Astrocyte of the cerebellum (primary cell): Measurements from ENCODE around the gene MDM2.

ENCODE experiments used
- DNase-seq: peaks from one replicate; pipeline ENCODE4 v3.0.0-alpha.2; 2011; ENCODE audit warnings: low read depth
- H3K4me3 ChIP-seq: 2 replicates; pipeline ENCODE4 v1.5.1; 2011; ENCODE audit warnings: mild to moderate bottlenecking, low read depth, low read length, moderate library complexity
- in situ Hi-C: cut with HindIII; loops from 2 replicates; pipeline ENCODE4 v1.10.0; 2017; ENCODE audit warnings: low sequenced_read_pairs
- TF ChIP-seq, protein P1 (sequence below): IDR thresholded peaks from 2 replicates; pipeline ENCODE4 v1.5.1; 2012; ENCODE audit warnings: low read length, low read depth, moderate library complexity, mild to moderate bottlenecking; ENCODE audit errors: missing control alignments

The MDM2 gene

GRCh38 chr12:68865399-68866164 is 57.6 kb downstream of the MDM2 start:
- TF ChIP-seq, protein P1, sequence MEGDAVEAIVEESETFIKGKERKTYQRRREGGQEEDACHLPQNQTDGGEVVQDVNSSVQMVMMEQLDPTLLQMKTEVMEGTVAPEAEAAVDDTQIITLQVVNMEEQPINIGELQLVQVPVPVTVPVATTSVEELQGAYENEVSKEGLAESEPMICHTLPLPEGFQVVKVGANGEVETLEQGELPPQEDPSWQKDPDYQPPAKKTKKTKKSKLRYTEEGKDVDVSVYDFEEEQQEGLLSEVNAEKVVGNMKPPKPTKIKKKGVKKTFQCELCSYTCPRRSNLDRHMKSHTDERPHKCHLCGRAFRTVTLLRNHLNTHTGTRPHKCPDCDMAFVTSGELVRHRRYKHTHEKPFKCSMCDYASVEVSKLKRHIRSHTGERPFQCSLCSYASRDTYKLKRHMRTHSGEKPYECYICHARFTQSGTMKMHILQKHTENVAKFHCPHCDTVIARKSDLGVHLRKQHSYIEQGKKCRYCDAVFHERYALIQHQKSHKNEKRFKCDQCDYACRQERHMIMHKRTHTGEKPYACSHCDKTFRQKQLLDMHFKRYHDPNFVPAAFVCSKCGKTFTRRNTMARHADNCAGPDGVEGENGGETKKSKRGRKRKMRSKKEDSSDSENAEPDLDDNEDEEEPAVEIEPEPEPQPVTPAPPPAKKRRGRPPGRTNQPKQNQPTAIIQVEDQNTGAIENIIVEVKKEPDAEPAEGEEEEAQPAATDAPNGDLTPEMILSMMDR, result no peak
- DNase-seq, result no peak
- in situ Hi-C loops, result no loop called here
- no peak overlapping the region for H3K4me3 ChIP-seq

DNA sequence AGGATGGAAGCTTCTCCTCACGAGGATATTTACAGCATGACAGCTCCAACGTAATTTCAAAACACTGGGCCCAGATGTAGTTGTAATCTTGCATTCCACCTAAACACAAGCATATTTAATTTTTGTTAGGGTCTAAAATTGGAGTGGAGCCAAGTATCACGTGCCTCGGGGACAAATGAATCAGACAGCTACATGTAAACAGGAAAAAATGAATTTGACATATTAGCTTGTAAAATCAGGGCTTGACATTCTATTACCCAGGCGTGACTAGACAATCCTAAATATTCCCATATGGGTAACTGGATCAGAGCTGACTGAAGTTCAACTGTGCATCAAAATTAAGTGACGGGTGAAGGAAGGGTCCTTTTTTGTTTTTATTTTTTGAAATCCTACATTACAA is 59.0 kb downstream of the MDM2 start:
- DNase-seq, result no peak
- TF ChIP-seq, protein P1, result no peak
- in situ Hi-C loops, result no loop called here
- no peak overlapping the region for H3K4me3 ChIP-seq

GRCh38 chr12:68867606-68868005 is 59.6 kb downstream of the MDM2 start:
- TF ChIP-seq, protein P1, result no peak
- in situ Hi-C loops, result no loop called here
- no peak for DNase-seq
- no peak overlapping the region for H3K4me3 ChIP-seq

DNA sequence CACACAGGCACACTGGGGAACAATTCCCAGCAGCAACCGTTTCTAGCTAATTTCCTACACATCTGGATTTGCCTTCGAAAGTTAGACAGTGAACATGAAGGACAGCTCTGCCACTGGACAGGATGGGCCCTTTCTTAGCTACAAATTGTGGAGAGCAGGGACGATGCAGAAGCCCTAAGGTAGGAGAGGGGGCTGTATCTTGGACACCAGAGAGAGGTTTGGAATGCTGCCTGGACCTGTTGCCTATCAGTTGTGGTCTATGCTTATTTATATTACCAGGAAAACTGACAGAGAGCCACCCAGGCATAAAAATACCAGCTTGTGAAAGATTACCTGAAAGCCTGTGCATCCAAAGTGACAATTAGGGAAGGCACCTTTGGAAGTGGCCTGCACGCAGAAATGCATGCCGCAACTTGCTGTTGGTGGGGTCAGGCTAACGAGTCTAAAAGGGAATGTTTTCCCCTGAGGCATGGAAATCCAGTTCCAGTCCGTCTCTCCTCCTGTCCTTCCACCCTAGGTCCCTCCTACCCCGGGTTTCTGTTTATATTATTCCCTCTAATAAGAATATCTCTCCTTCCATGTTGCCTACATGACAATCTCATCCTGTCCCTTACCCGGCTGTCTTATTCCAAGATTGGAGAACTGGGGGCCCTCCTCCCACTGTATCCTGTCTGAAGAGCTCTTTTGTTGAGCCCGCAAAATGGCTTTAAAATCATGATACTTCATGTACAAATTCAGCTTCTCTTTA is 60.2 kb downstream of the MDM2 start:
- DNase-seq, result no peak
- H3K4me3 ChIP-seq, result no peak overlapping the region
- in situ Hi-C loops, result no loop called here
- TF ChIP-seq, protein P1, result no peak

DNA sequence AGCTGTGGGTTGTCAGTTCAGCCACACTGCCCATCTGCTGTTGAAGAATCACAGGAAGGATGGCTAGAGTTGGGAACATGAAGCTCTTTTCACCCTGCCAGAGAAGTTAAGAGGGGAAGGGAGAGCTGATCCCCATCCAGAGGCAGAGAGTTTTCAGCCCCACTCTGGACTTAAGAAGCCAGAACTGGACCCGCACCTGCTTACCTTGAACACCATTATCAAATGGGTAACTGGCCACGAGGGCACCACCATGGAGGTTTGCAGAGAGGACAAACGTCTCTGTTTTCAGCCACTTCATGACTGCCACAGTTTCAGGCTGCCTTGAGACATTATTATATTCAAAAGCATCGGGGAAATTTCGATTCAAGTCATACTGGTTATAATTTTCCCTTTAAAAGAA is 62.0 kb downstream of the MDM2 start:
- no peak overlapping the region for H3K4me3 ChIP-seq
- no peak for DNase-seq
- TF ChIP-seq, protein P1, result no peak
- in situ Hi-C loops, result loop anchor here (5.0 kb wide), 1 partner anchor 97 kb away; no protein-coding TSS in a partner anchor

- no peak overlapping the region for H3K4me3 ChIP-seq
- TF ChIP-seq, protein P1, result no peak
- DNase-seq, result no peak
- in situ Hi-C loops, result loop anchor here (5.0 kb wide), 1 partner anchor 97 kb away; no protein-coding TSS in a partner anchor
Observed at GRCh38 chr12:68870443-68870842, 62.5 kb downstream of the MDM2 start.
